Measurements from ENCODE around the gene COX4I1.

DNA sequence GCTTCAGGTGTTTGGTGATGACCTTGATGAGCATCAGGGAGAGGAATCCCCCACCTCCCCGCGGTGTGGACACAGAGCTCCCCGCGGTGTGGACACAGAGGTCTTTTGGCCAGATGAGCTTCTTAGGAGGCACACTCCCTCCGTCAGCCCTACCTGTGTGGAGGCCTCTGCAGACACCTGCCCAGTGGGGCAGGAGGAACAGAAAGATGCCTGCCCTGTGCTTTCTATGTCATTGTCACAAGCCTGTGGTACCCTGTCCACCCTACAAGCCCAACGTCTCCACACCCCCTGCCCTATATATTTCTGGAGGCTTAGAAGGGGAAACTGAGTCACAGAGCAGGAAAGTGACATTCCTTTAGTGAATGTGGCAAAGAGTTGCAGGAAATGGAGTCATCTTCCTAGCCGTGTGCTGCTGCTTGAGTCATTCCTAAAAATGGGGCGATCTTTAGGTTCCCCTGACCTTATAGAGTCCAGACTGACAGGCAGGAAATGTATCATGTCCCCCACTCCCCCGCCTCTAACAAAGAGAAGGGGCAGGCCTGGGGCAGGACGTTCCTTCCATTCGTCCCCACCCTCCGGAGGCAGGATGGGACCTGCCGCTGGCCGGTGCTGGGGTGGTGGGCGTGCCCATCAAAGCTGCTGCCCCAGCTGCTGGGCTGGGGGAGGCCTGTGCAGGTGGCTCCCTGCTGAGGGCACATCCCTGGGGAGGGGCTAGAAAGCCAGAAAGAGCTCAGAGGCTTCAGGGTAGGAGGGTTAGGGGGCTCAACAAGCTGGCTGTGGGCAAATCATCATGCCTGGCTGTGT, 47.6 kb upstream of the COX4I1 start:
- no peak for TF ChIP-seq CTCF (IDR thresholded peaks at IDR 0.05)
- TF ChIP-seq POLR2A (IDR thresholded peaks at IDR 0.05) = no peak

All from thyroid gland (tissue), 4 donors.